ENCODE measurements around the gene DHRS13.

The DHRS13 gene

DNA sequence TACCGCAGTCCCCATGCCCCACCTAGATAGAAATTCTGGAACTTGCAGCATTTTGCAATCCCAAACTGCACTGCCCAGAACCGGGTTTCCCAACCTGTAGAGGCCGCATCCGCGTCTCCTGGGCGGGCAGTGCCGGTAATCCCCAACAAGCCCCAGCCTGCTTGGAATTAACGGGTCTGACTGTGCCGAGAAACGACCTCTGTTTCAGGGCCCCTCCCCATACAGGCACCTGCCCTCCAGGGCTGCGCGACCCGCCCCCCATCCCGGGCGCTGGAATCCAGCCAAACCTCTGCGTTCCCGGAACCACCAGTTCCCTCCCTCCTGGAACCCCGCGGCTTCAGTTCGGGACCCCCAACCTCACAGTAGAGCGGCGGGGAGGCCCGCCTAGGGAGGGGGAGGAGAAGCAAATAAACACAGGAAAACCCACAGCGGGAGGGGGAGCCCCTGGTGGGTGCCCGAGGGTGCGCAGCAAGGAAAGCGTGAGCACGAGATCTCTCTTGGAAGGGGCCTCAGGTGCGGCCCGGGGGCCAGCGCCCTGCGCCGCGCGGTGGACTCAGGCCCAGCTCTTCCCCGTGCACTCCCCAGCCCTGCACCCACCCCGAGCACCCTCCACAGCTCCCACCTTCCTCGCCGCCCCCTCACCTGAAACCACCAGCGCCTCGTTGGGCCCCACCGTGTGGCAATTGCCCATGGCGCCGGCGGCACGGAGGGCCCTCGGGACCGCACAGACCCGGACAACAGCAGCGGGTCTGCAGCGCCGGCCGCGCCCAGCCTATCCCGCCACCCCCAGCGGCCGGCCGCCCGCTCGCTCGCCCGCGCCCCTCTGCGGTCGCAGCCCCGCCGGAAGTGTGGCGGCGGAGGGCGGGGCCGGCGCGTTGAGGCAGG, 5.8 kb downstream of the DHRS13 start, which contains the start of gene FLOT2:
TSS of gene FLOT2 (minus strand) at position 850 of the 885 bp plus-strand sequence. CDS start at position 691, 159 bp downstream.
- TF ChIP-seq TAF1 (IDR thresholded peaks at IDR 0.05; ENCODE audit: borderline replicate concordance, insufficient read depth, low read length) (no peak), SIN3A (IDR thresholded peaks at IDR 0.05; ENCODE audit: borderline replicate concordance, insufficient read depth, low read length) (0 out of 2 replicates have a peak, but pooled peaks have one; percentile 6), FOXP2 (optimal IDR thresholded peaks at IDR 0.05; ENCODE audit: borderline replicate concordance, extremely low read depth, extremely low read length, insufficient read depth) (peak; percentile 15), POLR2AphosphoS5 (IDR thresholded peaks at IDR 0.05; ENCODE audit: low read depth, low read length) (peak; percentile 80)
- TF ChIP-seq, protein P1, sequence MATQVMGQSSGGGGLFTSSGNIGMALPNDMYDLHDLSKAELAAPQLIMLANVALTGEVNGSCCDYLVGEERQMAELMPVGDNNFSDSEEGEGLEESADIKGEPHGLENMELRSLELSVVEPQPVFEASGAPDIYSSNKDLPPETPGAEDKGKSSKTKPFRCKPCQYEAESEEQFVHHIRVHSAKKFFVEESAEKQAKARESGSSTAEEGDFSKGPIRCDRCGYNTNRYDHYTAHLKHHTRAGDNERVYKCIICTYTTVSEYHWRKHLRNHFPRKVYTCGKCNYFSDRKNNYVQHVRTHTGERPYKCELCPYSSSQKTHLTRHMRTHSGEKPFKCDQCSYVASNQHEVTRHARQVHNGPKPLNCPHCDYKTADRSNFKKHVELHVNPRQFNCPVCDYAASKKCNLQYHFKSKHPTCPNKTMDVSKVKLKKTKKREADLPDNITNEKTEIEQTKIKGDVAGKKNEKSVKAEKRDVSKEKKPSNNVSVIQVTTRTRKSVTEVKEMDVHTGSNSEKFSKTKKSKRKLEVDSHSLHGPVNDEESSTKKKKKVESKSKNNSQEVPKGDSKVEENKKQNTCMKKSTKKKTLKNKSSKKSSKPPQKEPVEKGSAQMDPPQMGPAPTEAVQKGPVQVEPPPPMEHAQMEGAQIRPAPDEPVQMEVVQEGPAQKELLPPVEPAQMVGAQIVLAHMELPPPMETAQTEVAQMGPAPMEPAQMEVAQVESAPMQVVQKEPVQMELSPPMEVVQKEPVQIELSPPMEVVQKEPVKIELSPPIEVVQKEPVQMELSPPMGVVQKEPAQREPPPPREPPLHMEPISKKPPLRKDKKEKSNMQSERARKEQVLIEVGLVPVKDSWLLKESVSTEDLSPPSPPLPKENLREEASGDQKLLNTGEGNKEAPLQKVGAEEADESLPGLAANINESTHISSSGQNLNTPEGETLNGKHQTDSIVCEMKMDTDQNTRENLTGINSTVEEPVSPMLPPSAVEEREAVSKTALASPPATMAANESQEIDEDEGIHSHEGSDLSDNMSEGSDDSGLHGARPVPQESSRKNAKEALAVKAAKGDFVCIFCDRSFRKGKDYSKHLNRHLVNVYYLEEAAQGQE (IDR thresholded peaks at IDR 0.05; ENCODE audit: insufficient read depth in 1 of 2, low read depth in 2 of 2, low read length in 2 of 2): 0 out of 4 replicates have a peak, but pooled peaks of 1 of the 2 experiments have one; percentile 11

DNA sequence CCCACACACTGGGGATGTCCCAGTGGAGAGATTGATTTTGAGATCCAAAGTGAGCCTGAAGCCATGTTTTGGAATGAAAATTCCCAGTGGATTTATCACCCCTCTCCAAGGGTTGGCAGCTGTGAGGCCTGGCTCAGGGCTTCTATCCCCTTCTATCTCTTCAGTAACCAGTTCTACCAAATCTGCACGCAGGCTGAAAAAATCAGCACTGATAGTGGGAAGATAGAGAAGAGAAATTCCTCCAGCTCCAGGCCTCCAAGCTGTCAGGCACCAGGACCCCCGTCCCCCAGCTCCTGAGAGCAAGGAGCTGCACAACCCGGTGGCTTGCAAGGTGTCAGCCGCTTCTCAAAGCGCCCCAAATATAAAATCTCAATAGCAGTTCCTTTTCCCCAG, 6.4 kb downstream of the DHRS13 start:
- TF ChIP-seq SIN3A (IDR thresholded peaks at IDR 0.05; ENCODE audit: borderline replicate concordance, insufficient read depth, low read length) (no peak), FOXP2 (optimal IDR thresholded peaks at IDR 0.05; ENCODE audit: borderline replicate concordance, extremely low read depth, extremely low read length, insufficient read depth) (no peak), TAF1 (IDR thresholded peaks at IDR 0.05; ENCODE audit: borderline replicate concordance, insufficient read depth, low read length) (no peak), POLR2AphosphoS5 (IDR thresholded peaks at IDR 0.05; ENCODE audit: low read depth, low read length) (no peak)
- TF ChIP-seq, protein P1 (IDR thresholded peaks at IDR 0.05; ENCODE audit: insufficient read depth in 1 of 2, low read depth in 2 of 2, low read length in 2 of 2): no peak

DNA sequence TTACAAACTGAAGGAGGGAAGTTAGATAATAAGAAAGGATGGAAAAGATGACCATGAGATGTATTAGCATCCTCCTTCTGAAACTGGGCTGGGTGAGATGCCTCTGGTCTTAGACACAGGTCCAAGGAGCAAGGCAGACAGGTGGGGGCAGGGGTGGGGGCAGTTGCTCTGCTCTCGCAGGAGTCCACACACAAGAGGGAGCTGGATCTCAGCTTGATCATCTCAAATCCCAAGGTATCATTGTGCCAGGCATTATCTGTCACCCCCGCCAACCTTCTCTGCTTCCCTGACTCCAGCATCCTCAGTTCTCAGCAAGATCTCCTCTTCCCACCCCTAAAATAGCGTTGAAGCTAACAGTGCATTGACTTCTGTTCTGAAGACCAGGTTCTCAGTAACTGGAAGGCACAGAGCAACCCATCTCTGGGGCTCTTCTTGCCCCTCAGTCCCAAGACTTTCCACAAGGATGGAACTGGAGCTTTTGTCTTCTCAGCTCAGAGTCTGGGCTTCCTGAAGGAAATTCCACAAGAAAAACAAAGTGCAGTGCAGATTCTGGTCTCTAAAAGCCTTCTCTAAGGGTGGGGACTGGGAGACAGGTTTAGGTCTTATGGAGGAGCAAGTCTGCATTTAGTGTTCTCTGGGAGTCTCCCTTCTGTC, 7.0 kb downstream of the DHRS13 start:
- no peak for TF ChIP-seq TAF1 (IDR thresholded peaks at IDR 0.05; ENCODE audit: borderline replicate concordance, insufficient read depth, low read length)
- TF ChIP-seq, protein P1 (IDR thresholded peaks at IDR 0.05; ENCODE audit: insufficient read depth in 1 of 2, low read depth in 2 of 2, low read length in 2 of 2): no peak
- no peak for TF ChIP-seq FOXP2 (optimal IDR thresholded peaks at IDR 0.05; ENCODE audit: borderline replicate concordance, extremely low read depth, extremely low read length, insufficient read depth)
- TF ChIP-seq SIN3A (IDR thresholded peaks at IDR 0.05; ENCODE audit: borderline replicate concordance, insufficient read depth, low read length): no peak
- no peak for TF ChIP-seq POLR2AphosphoS5 (IDR thresholded peaks at IDR 0.05; ENCODE audit: low read depth, low read length)

DNA sequence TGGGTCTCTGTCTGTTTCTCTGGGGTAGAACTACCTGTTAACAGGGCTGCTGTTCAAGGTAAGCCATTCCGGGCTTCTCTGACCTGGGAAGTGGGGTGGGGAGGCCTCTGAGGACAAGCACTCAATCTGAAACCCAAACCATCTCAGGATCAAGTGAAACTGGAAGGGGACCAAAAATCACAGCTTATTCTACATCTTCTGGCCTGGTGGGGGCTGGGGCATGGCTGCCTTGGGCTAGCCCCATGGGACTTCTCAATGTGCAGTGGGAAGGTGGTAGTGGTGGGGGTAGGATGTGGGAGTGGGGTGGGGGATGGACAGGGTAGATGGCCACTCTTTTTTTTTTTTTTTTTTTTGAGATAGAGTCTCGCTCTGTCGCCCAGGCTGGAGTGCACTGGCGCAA, 10.9 kb downstream of the DHRS13 start:
- TF ChIP-seq, protein P1 (IDR thresholded peaks at IDR 0.05; ENCODE audit: insufficient read depth in 1 of 2, low read depth in 2 of 2, low read length in 2 of 2): no peak
- TF ChIP-seq TAF1 (IDR thresholded peaks at IDR 0.05; ENCODE audit: borderline replicate concordance, insufficient read depth, low read length) (no peak), SIN3A (IDR thresholded peaks at IDR 0.05; ENCODE audit: borderline replicate concordance, insufficient read depth, low read length) (no peak), FOXP2 (optimal IDR thresholded peaks at IDR 0.05; ENCODE audit: borderline replicate concordance, extremely low read depth, extremely low read length, insufficient read depth) (no peak), POLR2AphosphoS5 (IDR thresholded peaks at IDR 0.05; ENCODE audit: low read depth, low read length) (no peak)
